HCT116 (cell line): Measurements from ENCODE around the gene ZNF133. TPM values are rescaled to one million over a fixed set of nuclear protein-coding genes. Genes with fewer than 3 reads are reported as not detected.

ENCODE experiments used
- ATAC-seq: fragments of 200-7000 bp; cut with Tn5 transposase; 2 replicates; pipeline ENCODE4 v1.9.1; 2020; ENCODE audit warnings: mild to moderate bottlenecking, moderate library complexity
- BruUV-seq: library from RNA; stranded (reverse); fragments of 400-500 nt; replicated peaks from 2 replicates; lab custom pipeline; 2021; lab: Mats Ljungman, UMichigan
- CTCF ChIA-PET: fragments of 300-600 bp; sonication (Branson Sonifier 250); formaldehyde crosslinking; loops from one replicate; lab custom pipeline; 2021; ENCODE audit warnings: antibody characterized with exemption; lab: Charles Lee
- POLR2A ChIA-PET: fragments of 300-600, 350-600 bp; sonication (Branson Sonifier 250); formaldehyde crosslinking; loops from one replicate; lab custom pipeline; 2021; ENCODE audit warnings: antibody characterized with exemption; lab: Charles Lee
- RAD21 ChIA-PET, 2 experiments: fragments of 300-600 bp; sonication (Branson Sonifier 250); formaldehyde crosslinking; loops; one replicate each; lab custom pipeline; 2023; ENCODE audit warnings: low total read pairs in 2 of 2; ENCODE audit not compliant: uncharacterized antibody in 2 of 2, unreplicated experiment in 2 of 2, low non-redundant PET in 1 of 2; lab: Charles Lee
- DNase-seq: peaks from one replicate; pipeline ENCODE4 v3.0.0-alpha.2; 2010; ENCODE audit warnings: low read depth, low spot score
- H2AFZ ChIP-seq: fragments of 200-600 bp; shearing (Covaris generic), sonication (generic); 2 replicates; pipeline ENCODE4 v1.6.1; 2017; ENCODE audit warnings: low read depth, mixed run types, mixed read lengths, antibody characterized with exemption, low read length; ENCODE audit not compliant: poor library complexity, severe bottlenecking
- H3K27ac ChIP-seq: 2 replicates; pipeline ENCODE4 v1.5.1; 2012; ENCODE audit warnings: low read depth, low read length
- H3K27me3 ChIP-seq: fragments of 200-600 bp; sonication (generic); 2 replicates; pipeline ENCODE4 v1.6.1; 2016; ENCODE audit warnings: mixed run types, low read length, mixed read lengths; ENCODE audit not compliant: insufficient read depth
- H3K36me3 ChIP-seq, 2 experiments: fragments of 200-500 bp in 1 of 2; fragments of 200-600 bp in 1 of 2; sonication (Bioruptor generic) in 1 of 2; sonication (generic) in 1 of 2; 2 replicates each; pipeline versions ENCODE4 v1.5.1 to v1.6.1; 2014 to 2016; ENCODE audit warnings: low read length in 2 of 2, inconsistent platforms in 1 of 2, mixed read lengths in 1 of 2, mixed run types in 1 of 2; ENCODE audit not compliant: insufficient read depth in 2 of 2, control insufficient read depth in 1 of 2
- H3K4me1 ChIP-seq, 2 experiments: fragments of 200-600 bp in 1 of 2; sonication (generic) in 1 of 2; 2 replicates each; pipeline versions ENCODE4 v1.5.1 to v1.6.1; 2012 to 2017; ENCODE audit warnings: low read length in 2 of 2, inconsistent platforms in 1 of 2, mild to moderate bottlenecking in 1 of 2, mixed read lengths in 1 of 2, mixed run types in 1 of 2, moderate library complexity in 1 of 2; ENCODE audit not compliant: insufficient read depth in 2 of 2, control insufficient read depth in 1 of 2
- H3K4me2 ChIP-seq: fragments of 200-600 bp; sonication (generic); 2 replicates; pipeline ENCODE4 v1.6.1; 2017; ENCODE audit warnings: mixed run types, low read length, mixed read lengths
- H3K4me3 ChIP-seq, 2 experiments: fragments of 200-600 bp in 1 of 2; sonication (generic) in 1 of 2; replicated peaks in 1 of 2; 2 replicates each; pipeline ENCODE4 v1.5.1; 2011 to 2016; ENCODE audit warnings: low read length in 2 of 2, control low read depth in 1 of 2, low read depth in 1 of 2, mild to moderate bottlenecking in 1 of 2, mixed read lengths in 1 of 2, mixed run types in 1 of 2
- H3K79me2 ChIP-seq: fragments of 200-600 bp; sonication (generic); 2 replicates; pipeline ENCODE4 v1.6.1; 2017; ENCODE audit warnings: mild to moderate bottlenecking, mixed run types, low read length, moderate library complexity, mixed read lengths; ENCODE audit not compliant: insufficient read depth
- H3K9ac ChIP-seq: fragments of 200-600 bp; sonication (generic); 2 replicates; pipeline ENCODE4 v1.6.1; 2016; ENCODE audit warnings: low read length, mixed read lengths
- H3K9me2 ChIP-seq: fragments of 200-600 bp; sonication (generic), shearing (Covaris generic); 2 replicates; pipeline ENCODE4 v1.6.1; 2017; ENCODE audit warnings: mixed run types, mild to moderate bottlenecking, moderate library complexity; ENCODE audit not compliant: insufficient read depth
- H3K9me3 ChIP-seq, 2 experiments: fragments of 200-500 bp in 1 of 2; fragments of 200-600 bp in 1 of 2; sonication (Bioruptor generic) in 1 of 2; sonication (generic) in 1 of 2; 2 replicates each; pipeline ENCODE4 v1.6.1; 2014 to 2017; ENCODE audit warnings: low read length in 2 of 2, mixed read lengths in 2 of 2, inconsistent platforms in 1 of 2, low read depth in 1 of 2, mild to moderate bottlenecking in 1 of 2, mixed run types in 1 of 2, moderate library complexity in 1 of 2; ENCODE audit not compliant: control insufficient read depth in 1 of 2, insufficient read depth in 1 of 2
- H4K20me1 ChIP-seq: fragments of 200-600 bp; sonication (generic), shearing (Covaris generic); 2 replicates; pipeline ENCODE4 v1.6.1; 2017; ENCODE audit warnings: mixed run types, mild to moderate bottlenecking, moderate library complexity; ENCODE audit not compliant: insufficient read depth
- CEBPB ChIP-seq: IDR thresholded peaks from 2 replicates; pipeline ENCODE4 v1.6.1; 2012; ENCODE audit warnings: low read depth
- CTCF ChIP-seq, 3 experiments: fragments of 200-600 bp in 1 of 3; sonication (generic) in 1 of 3; IDR thresholded peaks in 2 of 3; conservative IDR thresholded peaks in 1 of 3; 2 replicates each; pipeline ENCODE4 v1.5.1; 2012 to 2017; ENCODE audit warnings: low read depth in 2 of 3, low read length in 2 of 3, antibody characterized with exemption in 1 of 3, borderline replicate concordance in 1 of 3, control low read depth in 1 of 3, mild to moderate bottlenecking in 1 of 3, mixed read lengths in 1 of 3, mixed run types in 1 of 3, moderate library complexity in 1 of 3; ENCODE audit not compliant: insufficient read depth in 1 of 3
- EGR1 ChIP-seq: IDR thresholded peaks from 2 replicates; pipeline ENCODE4 v1.6.1; 2012; ENCODE audit warnings: low read depth
- EZH2 ChIP-seq: fragments of 200-600 bp; sonication (generic); IDR thresholded peaks from 2 replicates; pipeline ENCODE4 v1.6.1; 2017; ENCODE audit warnings: antibody characterized with exemption, mixed run types
- POLR2A ChIP-seq: IDR thresholded peaks from 2 replicates; pipeline ENCODE4 v1.7.0; 2011; ENCODE audit warnings: borderline replicate concordance; ENCODE audit not compliant: insufficient read depth, insufficient read length; ENCODE audit errors: extremely low read depth
- POLR2AphosphoS5 ChIP-seq: IDR thresholded peaks from 2 replicates; pipeline ENCODE4 v1.6.1; 2011; ENCODE audit warnings: mild to moderate bottlenecking, low read depth, low read length, moderate library complexity
- RAD21 ChIP-seq: IDR thresholded peaks from 2 replicates; pipeline ENCODE4 v1.6.1; 2012; ENCODE audit warnings: low read depth, mild to moderate bottlenecking
- REST ChIP-seq: IDR thresholded peaks from 2 replicates; pipeline ENCODE4 v1.6.1; 2012; ENCODE audit warnings: low read depth
- SRF ChIP-seq: IDR thresholded peaks from 2 replicates; pipeline ENCODE4 v1.6.1; 2012; ENCODE audit warnings: low read depth
- TCF7L2 ChIP-seq: IDR thresholded peaks from 2 replicates; pipeline ENCODE4 v1.7.0; 2011; ENCODE audit warnings: borderline replicate concordance, inconsistent platforms; ENCODE audit not compliant: insufficient read depth, insufficient read length; ENCODE audit errors: extremely low read depth
- ZBTB33 ChIP-seq: IDR thresholded peaks from 2 replicates; pipeline ENCODE4 v1.6.1; 2011; ENCODE audit warnings: mild to moderate bottlenecking, low read length, moderate library complexity; ENCODE audit not compliant: insufficient replicate concordance; ENCODE audit errors: extremely low read depth
- ZFX ChIP-seq: fragments of 450-650 bp; IDR thresholded peaks from 2 replicates; pipeline ENCODE4 v1.6.1; 2017
- intact Hi-C: fragments of 100-400 bp; cut with micrococcal nuclease; formaldehyde crosslinking; loops from 2 replicates; pipeline ENCODE4 v1.10.0; 2022
- total RNA-seq: library from RNA; stranded (reverse); gene quantifications from one replicate; pipeline ENCODE4 v1.2.1, GENCODE V29; 2021; ENCODE audit not compliant: unreplicated experiment

ZNF133 gene
- total RNA-seq, 1 experiment from 2014 or later, result 9.3 TPM

- no peak for TF ChIP-seq REST
Observed at GRCh38 chr20:18259730-18260129, 28.6 kb upstream of the ZNF133 start (continued).

GRCh38 chr20:18263723-18264122, 24.6 kb upstream of the ZNF133 start:
- no peaks in the 10 kb centered on the region for H3K4me1 ChIP-seq
- ChIA-PET RAD21 (no interaction called here), POLR2A (no interaction called here), CTCF (no interaction called here)
- H3K79me2 ChIP-seq, result no peaks in the 10 kb centered on the region
- no peak overlapping the region for H3K4me3 ChIP-seq
- ATAC-seq (peak; percentile 55), DNase-seq (no peak)
- H3K9ac ChIP-seq, result no peak overlapping the region
- H2AFZ ChIP-seq, result no peak overlapping the region
- H3K9me2 ChIP-seq, result no peaks in the 10 kb centered on the region
- no peaks in the 10 kb centered on the region for H3K9me3 ChIP-seq
- H3K36me3 ChIP-seq, result no peaks in the 10 kb centered on the region
- TF ChIP-seq CTCF (IDR thresholded peaks at IDR 0.05 in 2 of 3, conservative IDR thresholded peaks at IDR 0.05 in 1 of 3; ENCODE audit: borderline replicate concordance in 1 of 3, insufficient read depth in 1 of 3, low read depth in 2 of 3, low read length in 2 of 3), result no peak
- TF ChIP-seq REST, result no peak
- TF ChIP-seq ZFX, result no peak
- TF ChIP-seq RAD21, result no peak
- TF ChIP-seq EGR1, result no peak
- TF ChIP-seq ZBTB33, result no peak
- TF ChIP-seq CEBPB, result no peak
- no peak for TF ChIP-seq POLR2A
- no peak for TF ChIP-seq POLR2AphosphoS5
- no peak for TF ChIP-seq TCF7L2
- no peak for TF ChIP-seq EZH2
- no peak for TF ChIP-seq SRF
- H3K4me2 ChIP-seq, result 0 out of 2 replicates have a peak overlapping the region, but pooled peaks have one; percentile 2
- no peaks in the 10 kb centered on the region for H3K27me3 ChIP-seq
- no peaks in the 10 kb centered on the region for H4K20me1 ChIP-seq
- BruUV-seq, result no TSS peak
- intact Hi-C loops, result no loop called here
- H3K27ac ChIP-seq, result no peak overlapping the region
